ENCODE measurements around the gene HBS1L. TPM values are rescaled to one million over a fixed set of nuclear protein-coding genes. Genes with fewer than 3 reads are reported as not detected.

HBS1L gene
- polyA plus RNA-seq, 1 donor from 2014 or later = 103 TPM

DNA sequence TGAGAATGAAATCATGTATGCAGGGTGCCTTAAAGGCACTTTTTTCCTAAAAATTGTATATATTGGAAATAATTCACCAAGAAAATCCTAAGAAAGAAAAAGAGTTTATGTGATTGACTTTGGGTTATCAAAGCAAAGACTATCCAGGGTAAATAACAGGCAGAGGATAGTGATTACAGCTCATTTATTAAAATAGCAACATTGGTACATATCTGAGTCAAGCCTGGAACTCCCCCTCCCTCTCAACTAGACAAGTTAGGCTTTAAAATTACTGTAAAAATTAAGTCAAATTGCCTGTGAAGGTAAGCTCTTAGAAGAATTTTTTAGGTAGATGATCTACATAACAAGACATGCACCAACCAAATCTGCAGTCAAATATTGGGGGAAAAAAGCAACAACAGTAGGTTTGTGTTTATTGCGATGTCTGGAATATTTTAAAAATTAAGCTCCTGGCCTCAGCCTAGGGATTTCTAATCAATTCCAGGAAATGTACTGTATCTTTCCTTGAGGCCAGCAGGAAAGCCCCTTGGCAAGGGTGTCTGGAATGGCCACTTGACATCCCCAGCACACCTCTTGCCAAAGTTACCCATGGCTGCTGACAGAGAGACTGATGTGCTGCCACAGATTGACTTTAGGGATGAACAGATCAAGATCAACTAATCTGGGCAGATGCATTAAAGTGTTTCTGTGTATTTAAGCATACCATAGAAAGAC lies 31.2 kb upstream of the HBS1L start:
- Histone ChIP-seq H3K9me2 (ENCODE audit: insufficient read depth, low read length) (no peaks in the 10 kb centered on the region), H3K27ac (ENCODE audit: low read length) (no peak overlapping the region), H3K36me3 (ENCODE audit: insufficient read depth, low read length) (no peaks in the 10 kb centered on the region), H4K20me1 (ENCODE audit: insufficient read depth) (no peaks in the 10 kb centered on the region), H3K79me2 (replicated peaks; ENCODE audit: insufficient read depth, low read length) (no peaks in the 10 kb centered on the region), H3F3A (ENCODE audit: insufficient read depth, low read length, poor library complexity, severe bottlenecking) (no peaks in the 10 kb centered on the region), H3K9me3 (ENCODE audit: low read length) (no peaks in the 10 kb centered on the region), H3K27me3 (ENCODE audit: insufficient read depth, low read depth, low read length) (no peaks in the 10 kb centered on the region), H3K4me3 (ENCODE audit: low read length) (no peak overlapping the region), H3K4me2 (ENCODE audit: low read length) (no peak overlapping the region), H3K9ac (ENCODE audit: low read length) (no peak overlapping the region), H2AFZ (ENCODE audit: low read depth, low read length) (no peak overlapping the region)
- TF ChIP-seq SMC3 (conservative IDR thresholded peaks at IDR 0.05; ENCODE audit: poor library complexity) = no peak
- TF ChIP-seq, protein P1, sequence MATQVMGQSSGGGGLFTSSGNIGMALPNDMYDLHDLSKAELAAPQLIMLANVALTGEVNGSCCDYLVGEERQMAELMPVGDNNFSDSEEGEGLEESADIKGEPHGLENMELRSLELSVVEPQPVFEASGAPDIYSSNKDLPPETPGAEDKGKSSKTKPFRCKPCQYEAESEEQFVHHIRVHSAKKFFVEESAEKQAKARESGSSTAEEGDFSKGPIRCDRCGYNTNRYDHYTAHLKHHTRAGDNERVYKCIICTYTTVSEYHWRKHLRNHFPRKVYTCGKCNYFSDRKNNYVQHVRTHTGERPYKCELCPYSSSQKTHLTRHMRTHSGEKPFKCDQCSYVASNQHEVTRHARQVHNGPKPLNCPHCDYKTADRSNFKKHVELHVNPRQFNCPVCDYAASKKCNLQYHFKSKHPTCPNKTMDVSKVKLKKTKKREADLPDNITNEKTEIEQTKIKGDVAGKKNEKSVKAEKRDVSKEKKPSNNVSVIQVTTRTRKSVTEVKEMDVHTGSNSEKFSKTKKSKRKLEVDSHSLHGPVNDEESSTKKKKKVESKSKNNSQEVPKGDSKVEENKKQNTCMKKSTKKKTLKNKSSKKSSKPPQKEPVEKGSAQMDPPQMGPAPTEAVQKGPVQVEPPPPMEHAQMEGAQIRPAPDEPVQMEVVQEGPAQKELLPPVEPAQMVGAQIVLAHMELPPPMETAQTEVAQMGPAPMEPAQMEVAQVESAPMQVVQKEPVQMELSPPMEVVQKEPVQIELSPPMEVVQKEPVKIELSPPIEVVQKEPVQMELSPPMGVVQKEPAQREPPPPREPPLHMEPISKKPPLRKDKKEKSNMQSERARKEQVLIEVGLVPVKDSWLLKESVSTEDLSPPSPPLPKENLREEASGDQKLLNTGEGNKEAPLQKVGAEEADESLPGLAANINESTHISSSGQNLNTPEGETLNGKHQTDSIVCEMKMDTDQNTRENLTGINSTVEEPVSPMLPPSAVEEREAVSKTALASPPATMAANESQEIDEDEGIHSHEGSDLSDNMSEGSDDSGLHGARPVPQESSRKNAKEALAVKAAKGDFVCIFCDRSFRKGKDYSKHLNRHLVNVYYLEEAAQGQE (IDR thresholded peaks at IDR 0.05; ENCODE audit: borderline replicate concordance) = no peak
- no peak for TF ChIP-seq POLR2AphosphoS5 (IDR thresholded peaks at IDR 0.05)
- no peak for TF ChIP-seq MXI1 (conservative IDR thresholded peaks at IDR 0.05; ENCODE audit: poor library complexity, severe bottlenecking)
- TF ChIP-seq TAF1 (IDR thresholded peaks at IDR 0.05; ENCODE audit: low read depth) = no peak
- no peak for TF ChIP-seq EP300 (conservative IDR thresholded peaks at IDR 0.05; ENCODE audit: poor library complexity, severe bottlenecking)
- TF ChIP-seq, protein P2, sequence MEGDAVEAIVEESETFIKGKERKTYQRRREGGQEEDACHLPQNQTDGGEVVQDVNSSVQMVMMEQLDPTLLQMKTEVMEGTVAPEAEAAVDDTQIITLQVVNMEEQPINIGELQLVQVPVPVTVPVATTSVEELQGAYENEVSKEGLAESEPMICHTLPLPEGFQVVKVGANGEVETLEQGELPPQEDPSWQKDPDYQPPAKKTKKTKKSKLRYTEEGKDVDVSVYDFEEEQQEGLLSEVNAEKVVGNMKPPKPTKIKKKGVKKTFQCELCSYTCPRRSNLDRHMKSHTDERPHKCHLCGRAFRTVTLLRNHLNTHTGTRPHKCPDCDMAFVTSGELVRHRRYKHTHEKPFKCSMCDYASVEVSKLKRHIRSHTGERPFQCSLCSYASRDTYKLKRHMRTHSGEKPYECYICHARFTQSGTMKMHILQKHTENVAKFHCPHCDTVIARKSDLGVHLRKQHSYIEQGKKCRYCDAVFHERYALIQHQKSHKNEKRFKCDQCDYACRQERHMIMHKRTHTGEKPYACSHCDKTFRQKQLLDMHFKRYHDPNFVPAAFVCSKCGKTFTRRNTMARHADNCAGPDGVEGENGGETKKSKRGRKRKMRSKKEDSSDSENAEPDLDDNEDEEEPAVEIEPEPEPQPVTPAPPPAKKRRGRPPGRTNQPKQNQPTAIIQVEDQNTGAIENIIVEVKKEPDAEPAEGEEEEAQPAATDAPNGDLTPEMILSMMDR (IDR thresholded peaks at IDR 0.05; ENCODE audit: poor library complexity, severe bottlenecking) = no peak
- TF ChIP-seq RAD21 (conservative IDR thresholded peaks at IDR 0.05) = no peak
- no peak for TF ChIP-seq EZH2 (IDR thresholded peaks at IDR 0.05; ENCODE audit: borderline replicate concordance, insufficient read depth, low read length, poor library complexity, severe bottlenecking)

DNA sequence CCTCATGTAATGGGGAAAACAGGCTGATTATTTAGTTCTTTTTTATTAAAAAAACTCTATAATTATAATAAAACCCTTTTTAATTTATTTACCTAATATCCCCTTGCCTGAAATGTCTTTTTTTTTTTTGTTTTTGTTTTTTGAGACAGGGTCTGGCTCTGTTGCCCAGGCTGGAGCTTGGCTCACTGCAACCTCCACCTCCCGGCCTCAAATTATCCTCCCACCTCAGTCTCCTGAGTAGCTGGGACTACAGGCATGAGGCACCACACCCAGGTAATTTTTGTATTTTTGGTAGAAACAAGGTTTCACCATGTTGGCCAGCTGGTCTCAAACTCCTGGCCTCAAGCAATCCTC lies 30.3 kb upstream of the HBS1L start:
- no peak overlapping the region for H3K9ac ChIP-seq (ENCODE audit: low read length)
- H3K79me2 ChIP-seq (replicated peaks; ENCODE audit: insufficient read depth, low read length) = no peaks in the 10 kb centered on the region
- no peak overlapping the region for H3K4me2 ChIP-seq (ENCODE audit: low read length)
- H3K27me3 ChIP-seq (ENCODE audit: insufficient read depth, low read depth, low read length) = no peaks in the 10 kb centered on the region
- H3K4me3 ChIP-seq (ENCODE audit: low read length) = no peak overlapping the region
- H3F3A ChIP-seq (ENCODE audit: insufficient read depth, low read length, poor library complexity, severe bottlenecking) = no peaks in the 10 kb centered on the region
- H2AFZ ChIP-seq (ENCODE audit: low read depth, low read length) = no peak overlapping the region
- no peaks in the 10 kb centered on the region for H3K9me3 ChIP-seq (ENCODE audit: low read length)
- no peak overlapping the region for H3K27ac ChIP-seq (ENCODE audit: low read length)
- no peaks in the 10 kb centered on the region for H3K9me2 ChIP-seq (ENCODE audit: insufficient read depth, low read length)
- TF ChIP-seq, protein P2 (IDR thresholded peaks at IDR 0.05; ENCODE audit: poor library complexity, severe bottlenecking) = no peak
- TF ChIP-seq POLR2AphosphoS5 (IDR thresholded peaks at IDR 0.05) (no peak), MXI1 (conservative IDR thresholded peaks at IDR 0.05; ENCODE audit: poor library complexity, severe bottlenecking) (no peak), EZH2 (IDR thresholded peaks at IDR 0.05; ENCODE audit: borderline replicate concordance, insufficient read depth, low read length, poor library complexity, severe bottlenecking) (no peak)
- H4K20me1 ChIP-seq (ENCODE audit: insufficient read depth) = no peaks in the 10 kb centered on the region
- no peaks in the 10 kb centered on the region for H3K36me3 ChIP-seq (ENCODE audit: insufficient read depth, low read length)
